Stomach (tissue), 9 donors: ENCODE measurements around the gene HUS1B. TPM values are rescaled to one million over a fixed set of nuclear protein-coding genes. Genes with fewer than 3 reads are reported as not detected.
A peak's percentile ranks its signal among the peaks of the same experiment; 100 is the strongest.

Source experiments
- DNase-seq, 2 donors: peaks; one replicate each; pipeline versions ENCODE4 v3.0.0 to v3.0.0-alpha.2; 2013 to 2019
- H3K27ac ChIP-seq, 5 donors: fragments of 200-600 bp in 4 of 5; sonication (generic) in 4 of 5; one replicate each; pipeline ENCODE4 v1.5.1; 2013 to 2019; ENCODE audit warnings: mild to moderate bottlenecking in 1 of 5, moderate library complexity in 1 of 5
- H3K27me3 ChIP-seq, 3 donors: fragments of 200-600 bp; sonication (generic); one replicate each; pipeline ENCODE4 v1.5.1; 2017 to 2019; ENCODE audit warnings: mixed run types in 1 of 3
- H3K36me3 ChIP-seq, 4 donors: fragments of 200-600 bp; sonication (generic); 1 replicate in 3 of 4; 2 replicates in 1 of 4; pipeline ENCODE4 v1.5.1; 2016 to 2019
- H3K4me1 ChIP-seq, 4 donors: fragments of 200-600 bp; sonication (generic); one replicate each; pipeline ENCODE4 v1.5.1; 2016 to 2019
- H3K4me3 ChIP-seq, 4 donors: fragments of 200-600 bp; sonication (generic) in 3 of 4; one replicate each; pipeline ENCODE4 v1.5.1; 2016 to 2019; ENCODE audit warnings: mild to moderate bottlenecking in 1 of 4
- H3K9me3 ChIP-seq, 4 donors: fragments of 200-600 bp; sonication (generic); one replicate each; pipeline ENCODE4 v1.5.1; 2016 to 2019
- EP300 ChIP-seq: sonication (generic); formaldehyde crosslinking; IDR thresholded peaks from one replicate; pipeline ENCODE4 v1.6.1; 2017; ENCODE audit warnings: antibody characterized with exemption
- POLR2A ChIP-seq, 4 donors: fragments of 450-650 bp; IDR thresholded peaks; one replicate each; pipeline ENCODE4 v1.6.1; 2016; ENCODE audit warnings: antibody characterized with exemption in 4 of 4, control low read depth in 2 of 4, mild to moderate bottlenecking in 1 of 4, moderate library complexity in 1 of 4
- POLR2AphosphoS5 ChIP-seq, 3 donors: sonication (generic); formaldehyde crosslinking; IDR thresholded peaks; one replicate each; pipeline ENCODE4 v1.6.1; 2016; ENCODE audit warnings: antibody characterized with exemption in 3 of 3
- WGBS, 5 donors: extraction: QIAGEN DNeasy Blood & Tissue Kit in 3 of 5; methylation state at CpG; one replicate each; pipeline versions ENCODE4 v1.1.5 to v1.1.7; 2013 to 2018; 5-methylcytosine and 5-hydroxymethylcytosine counted together
- intact Hi-C: fragments of 100-400 bp; cut with DNase I; formaldehyde crosslinking; loops from one replicate; pipeline ENCODE4 v1.15.1; 2023; ENCODE audit warnings: low total_unique reads
- polyA plus RNA-seq, 3 donors: library from polyadenylated mRNA; stranded (reverse); fragments of 200-250 nt; gene quantifications; one replicate each; pipeline ENCODE4 v1.2.3, GENCODE V29; 2013
- total RNA-seq, 5 donors: library from RNA; depleted of rRNA; stranded (reverse); fragments of >200 nt; gene quantifications; one replicate each; pipeline versions ENCODE4 v1.1.0 to v1.2.3, GENCODE V29; 2014 to 2016
- TF ChIP-seq, protein P1 (sequence below), 7 experiments: fragments of 450-650 bp in 4 of 7; fragments of 200-600 bp in 3 of 7; sonication (generic) in 3 of 7; IDR thresholded peaks; one replicate each; pipeline ENCODE4 v1.5.1; 2016 to 2019; ENCODE audit warnings: antibody characterized with exemption in 7 of 7, control low read depth in 2 of 7, mild to moderate bottlenecking in 1 of 7
- donor health status: healthy with polysubstance abuse.
- donor health status: Bipolar disorder and iron deficiency.
- donor health status: healthy.

HUS1B gene
- total and polyA plus RNA-seq, 8 donors: 0.31 to 46.1 (median 3.9) TPM; not detected in 4

DNA sequence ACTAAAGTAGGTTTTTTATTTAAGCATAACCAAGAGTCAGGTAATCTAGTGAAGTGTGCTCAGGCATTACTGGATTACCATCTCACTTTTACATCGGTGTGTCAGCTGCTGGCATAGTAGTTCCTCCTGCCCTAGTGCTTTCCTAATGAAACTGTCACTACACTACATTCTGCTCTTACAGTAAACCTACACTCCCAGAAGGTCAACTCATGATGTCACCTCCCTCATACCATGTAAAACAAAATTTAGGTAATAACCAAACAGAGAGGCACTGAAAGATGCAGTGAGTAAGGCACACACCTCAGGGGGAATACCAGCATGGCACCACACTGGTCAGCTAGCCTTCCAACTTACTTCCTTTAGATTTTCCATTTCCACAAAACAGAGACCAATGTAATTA, 23.3 kb downstream of the HUS1B start:
- H3K4me3 ChIP-seq: no peak overlapping the region
- WGBS, 5 donors: 92 to 100% (median 97%) methylated on average over 1 of the region's 1 CpG
- H3K27me3 ChIP-seq: no peaks in the 10 kb centered on the region
- intact Hi-C loops: no loop called here
- no peak overlapping the region for H3K27ac ChIP-seq
- H3K4me1 ChIP-seq: no peaks in the 10 kb centered on the region
- no peaks in the 10 kb centered on the region for H3K9me3 ChIP-seq
- TF ChIP-seq EP300 (no peak), POLR2A (IDR thresholded peaks at IDR 0.05) (no peak), POLR2AphosphoS5 (IDR thresholded peaks at IDR 0.05) (no peak)
- TF ChIP-seq, protein P1, sequence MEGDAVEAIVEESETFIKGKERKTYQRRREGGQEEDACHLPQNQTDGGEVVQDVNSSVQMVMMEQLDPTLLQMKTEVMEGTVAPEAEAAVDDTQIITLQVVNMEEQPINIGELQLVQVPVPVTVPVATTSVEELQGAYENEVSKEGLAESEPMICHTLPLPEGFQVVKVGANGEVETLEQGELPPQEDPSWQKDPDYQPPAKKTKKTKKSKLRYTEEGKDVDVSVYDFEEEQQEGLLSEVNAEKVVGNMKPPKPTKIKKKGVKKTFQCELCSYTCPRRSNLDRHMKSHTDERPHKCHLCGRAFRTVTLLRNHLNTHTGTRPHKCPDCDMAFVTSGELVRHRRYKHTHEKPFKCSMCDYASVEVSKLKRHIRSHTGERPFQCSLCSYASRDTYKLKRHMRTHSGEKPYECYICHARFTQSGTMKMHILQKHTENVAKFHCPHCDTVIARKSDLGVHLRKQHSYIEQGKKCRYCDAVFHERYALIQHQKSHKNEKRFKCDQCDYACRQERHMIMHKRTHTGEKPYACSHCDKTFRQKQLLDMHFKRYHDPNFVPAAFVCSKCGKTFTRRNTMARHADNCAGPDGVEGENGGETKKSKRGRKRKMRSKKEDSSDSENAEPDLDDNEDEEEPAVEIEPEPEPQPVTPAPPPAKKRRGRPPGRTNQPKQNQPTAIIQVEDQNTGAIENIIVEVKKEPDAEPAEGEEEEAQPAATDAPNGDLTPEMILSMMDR (IDR thresholded peaks at IDR 0.05): no peak
- H3K36me3 ChIP-seq: peaks cover 6 to 38% (median 36%) of the 10 kb centered on the region in 4 donors
- no peak for DNase-seq

DNA sequence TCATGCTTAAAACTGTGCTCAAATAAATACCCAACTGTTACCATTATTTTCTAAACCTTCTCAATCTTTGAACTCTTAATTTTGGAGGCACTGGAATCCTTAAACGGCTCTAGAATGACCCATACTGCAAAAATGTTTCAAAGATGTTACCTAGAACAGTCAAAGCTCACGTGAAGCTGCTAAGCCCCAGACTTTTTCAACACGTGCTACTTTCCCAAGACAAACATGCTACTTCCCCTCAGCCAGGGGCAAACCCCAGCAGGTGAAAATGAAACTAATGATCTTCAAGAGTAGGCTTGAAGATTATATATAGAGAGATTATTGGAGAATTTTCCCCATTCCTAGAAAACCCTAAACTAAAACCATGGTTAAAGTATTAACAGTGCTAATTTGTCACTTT, 28.1 kb downstream of the HUS1B start:
- DNase-seq: no peak
- Histone ChIP-seq H3K4me3 (no peak overlapping the region), H3K4me1 (no peaks in the 10 kb centered on the region), H3K27me3 (no peaks in the 10 kb centered on the region), H3K27ac (no peak overlapping the region), H3K36me3 (peaks cover 0 to 27% (median 12%) of the 10 kb centered on the region in 4 donors), H3K9me3 (no peaks in the 10 kb centered on the region)
- 68 to 79% (median 74%) methylated on average over 3 of the region's 3 CpGs for WGBS, 5 donors
- intact Hi-C loops: no loop called here
- TF ChIP-seq POLR2A (IDR thresholded peaks at IDR 0.05): no peak
- TF ChIP-seq EP300: no peak
- TF ChIP-seq, protein P1 (IDR thresholded peaks at IDR 0.05): no peak
- TF ChIP-seq POLR2AphosphoS5 (IDR thresholded peaks at IDR 0.05): no peak

DNA sequence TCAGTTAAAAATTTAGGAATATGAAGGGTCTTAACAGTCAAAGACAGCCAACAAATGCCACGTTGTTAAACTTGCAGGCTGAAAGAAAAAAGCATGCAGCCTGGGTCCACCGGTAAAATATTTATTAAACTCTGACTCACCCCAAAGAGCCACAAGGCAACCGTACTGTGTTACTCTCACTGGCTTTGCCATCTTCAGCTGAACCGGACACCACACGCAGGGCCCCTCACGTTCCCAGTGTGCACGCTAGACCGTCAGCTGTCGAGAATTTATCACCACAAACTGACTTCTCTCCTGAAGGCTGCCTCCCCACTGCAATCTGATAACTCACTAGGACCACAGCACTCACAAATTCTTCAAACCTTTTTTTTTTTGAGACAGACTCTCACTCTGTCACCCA, 30.7 kb downstream of the HUS1B start:
- H3K27me3 ChIP-seq: no peaks in the 10 kb centered on the region
- H3K4me3 ChIP-seq: no peak overlapping the region
- no peak for DNase-seq
- peaks cover 0 to 30% (median 15%) of the 10 kb centered on the region in 4 donors for H3K36me3 ChIP-seq
- WGBS, 5 donors: 76 to 89% (median 81%) methylated on average over 9 of the region's 9 CpGs
- no peaks in the 10 kb centered on the region for H3K4me1 ChIP-seq
- H3K9me3 ChIP-seq: no peaks in the 10 kb centered on the region
- no peak overlapping the region for H3K27ac ChIP-seq
- TF ChIP-seq POLR2A (IDR thresholded peaks at IDR 0.05) (no peak), POLR2AphosphoS5 (IDR thresholded peaks at IDR 0.05) (no peak), EP300 (no peak)
- TF ChIP-seq, protein P1 (IDR thresholded peaks at IDR 0.05): no peak
- intact Hi-C loops: no loop called here

DNA sequence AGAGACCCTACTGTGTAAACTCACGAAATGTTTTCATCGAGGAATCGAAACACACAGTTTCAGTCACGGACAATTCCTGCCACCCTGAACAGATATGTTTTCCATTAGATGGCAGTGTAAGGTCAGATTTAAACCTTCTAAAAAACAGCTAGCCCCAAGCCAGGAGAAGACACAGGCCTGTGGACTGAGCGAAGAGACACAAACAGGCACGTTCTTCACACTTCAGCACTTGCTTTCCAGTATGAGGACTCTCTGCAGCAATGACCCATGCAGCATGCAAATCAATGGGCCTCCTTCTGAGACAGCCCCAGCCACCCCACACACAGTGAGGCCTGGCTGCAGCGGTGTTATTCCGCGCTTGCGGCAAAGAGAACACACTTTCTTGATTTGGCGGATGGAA, 31.9 kb downstream of the HUS1B start:
- no peaks in the 10 kb centered on the region for H3K27me3 ChIP-seq
- intact Hi-C loops: no loop called here
- H3K27ac ChIP-seq: peak overlapping the region in 1 of 5 donors; percentile 14
- H3K4me3 ChIP-seq: no peak overlapping the region
- peaks cover 0 to 29% (median 14%) of the 10 kb centered on the region in 4 donors for H3K36me3 ChIP-seq
- DNase-seq: peak in 1 of 2 donors; percentile 54
- WGBS, 5 donors: 79 to 90% (median 85%) methylated on average over 11 of the region's 11 CpGs
- TF ChIP-seq POLR2AphosphoS5 (IDR thresholded peaks at IDR 0.05) (no peak), EP300 (no peak), POLR2A (IDR thresholded peaks at IDR 0.05) (no peak)
- TF ChIP-seq, protein P1 (IDR thresholded peaks at IDR 0.05): no peak
- H3K9me3 ChIP-seq: no peaks in the 10 kb centered on the region
- H3K4me1 ChIP-seq: no peaks in the 10 kb centered on the region
